ENCODE data around the gene FBXW7. TPM values are rescaled to one million over a fixed set of nuclear protein-coding genes. Genes with fewer than 3 reads are reported as not detected.

FBXW7 gene
- total and polyA plus RNA-seq, 4 donors, result 7.6 to 82.1 (median 20.6) TPM

- H3K4me1 ChIP-seq (ENCODE audit: control insufficient read depth in 5 of 5, insufficient read depth in 5 of 5, low read length in 5 of 5), result peaks cover 0 to 5% (median 0%) of the 10 kb centered on the region in 5 donors
- no peak overlapping the region for H3K4me3 ChIP-seq
- H3K9me3 ChIP-seq (ENCODE audit: control insufficient read depth in 4 of 4, insufficient read depth in 3 of 4, low read length in 3 of 4), result no peaks in the 10 kb centered on the region
- 86 to 91% methylated on average over 9 of the region's 9 CpGs for WGBS, 2 donors
- no peak for ATAC-seq (ENCODE audit: insufficient read depth, low FRiP score)
- no peak overlapping the region for H3K27ac ChIP-seq (ENCODE audit: low read depth in 1 of 2, low read length in 1 of 2)
- no peak for DNase-seq
- no peaks in the 10 kb centered on the region for H3K27me3 ChIP-seq (ENCODE audit: control insufficient read depth in 3 of 3, insufficient read depth in 3 of 3, low read length in 2 of 3)
- no peak overlapping the region for H3K9ac ChIP-seq (ENCODE audit: insufficient read depth in 1 of 2, low read length in 2 of 2)
- no peaks in the 10 kb centered on the region for H3K36me3 ChIP-seq (ENCODE audit: control insufficient read depth in 4 of 4, insufficient read depth in 4 of 4, low read length in 4 of 4)
- TF ChIP-seq, protein P1, sequence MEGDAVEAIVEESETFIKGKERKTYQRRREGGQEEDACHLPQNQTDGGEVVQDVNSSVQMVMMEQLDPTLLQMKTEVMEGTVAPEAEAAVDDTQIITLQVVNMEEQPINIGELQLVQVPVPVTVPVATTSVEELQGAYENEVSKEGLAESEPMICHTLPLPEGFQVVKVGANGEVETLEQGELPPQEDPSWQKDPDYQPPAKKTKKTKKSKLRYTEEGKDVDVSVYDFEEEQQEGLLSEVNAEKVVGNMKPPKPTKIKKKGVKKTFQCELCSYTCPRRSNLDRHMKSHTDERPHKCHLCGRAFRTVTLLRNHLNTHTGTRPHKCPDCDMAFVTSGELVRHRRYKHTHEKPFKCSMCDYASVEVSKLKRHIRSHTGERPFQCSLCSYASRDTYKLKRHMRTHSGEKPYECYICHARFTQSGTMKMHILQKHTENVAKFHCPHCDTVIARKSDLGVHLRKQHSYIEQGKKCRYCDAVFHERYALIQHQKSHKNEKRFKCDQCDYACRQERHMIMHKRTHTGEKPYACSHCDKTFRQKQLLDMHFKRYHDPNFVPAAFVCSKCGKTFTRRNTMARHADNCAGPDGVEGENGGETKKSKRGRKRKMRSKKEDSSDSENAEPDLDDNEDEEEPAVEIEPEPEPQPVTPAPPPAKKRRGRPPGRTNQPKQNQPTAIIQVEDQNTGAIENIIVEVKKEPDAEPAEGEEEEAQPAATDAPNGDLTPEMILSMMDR (IDR thresholded peaks at IDR 0.05; ENCODE audit: control extremely low read depth, extremely low read depth), result no peak
These were observed 176.5 kb downstream of the FBXW7 start for GRCh38 chr4:152359208-152360044.

DNA sequence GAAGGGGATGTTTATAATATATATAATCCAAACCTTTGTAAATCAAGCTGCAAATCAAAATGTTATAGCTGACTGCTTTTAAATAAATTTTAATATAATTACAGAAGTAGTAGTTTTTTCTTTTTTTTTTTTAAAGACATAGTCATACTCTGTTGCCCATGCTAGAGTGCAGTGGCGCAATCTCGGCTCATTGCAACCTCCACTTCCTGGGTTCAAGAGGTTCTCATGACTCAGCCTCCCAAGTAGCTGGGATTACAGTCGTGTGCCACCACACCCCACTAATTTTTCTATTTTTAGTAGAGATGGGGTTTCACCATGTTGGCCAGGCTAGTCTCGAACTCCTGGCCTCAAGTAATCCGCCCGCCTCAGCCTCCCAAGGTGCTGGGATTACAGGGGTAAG, 178.7 kb downstream of the FBXW7 start:
- no peak for ATAC-seq (ENCODE audit: insufficient read depth, low FRiP score)
- TF ChIP-seq, protein P1 (IDR thresholded peaks at IDR 0.05; ENCODE audit: control extremely low read depth, extremely low read depth), result no peak
- 68 to 75% methylated on average over 6 of the region's 6 CpGs for WGBS, 2 donors
- Histone ChIP-seq H3K36me3 (ENCODE audit: control insufficient read depth in 4 of 4, insufficient read depth in 4 of 4, low read length in 4 of 4) (no peaks in the 10 kb centered on the region), H3K27ac (ENCODE audit: low read depth in 1 of 2, low read length in 1 of 2) (no peak overlapping the region), H3K9ac (ENCODE audit: insufficient read depth in 1 of 2, low read length in 2 of 2) (no peak overlapping the region), H3K4me1 (ENCODE audit: control insufficient read depth in 5 of 5, insufficient read depth in 5 of 5, low read length in 5 of 5) (peaks cover 0 to under 1% (median 0%) of the 10 kb centered on the region in 5 donors), H3K27me3 (ENCODE audit: control insufficient read depth in 3 of 3, insufficient read depth in 3 of 3, low read length in 2 of 3) (no peaks in the 10 kb centered on the region), H3K4me3 (no peak overlapping the region), H3K9me3 (ENCODE audit: control insufficient read depth in 4 of 4, insufficient read depth in 3 of 4, low read length in 3 of 4) (no peaks in the 10 kb centered on the region)
- no peak for DNase-seq

GRCh38 chr4:152356428-152357034, 179.4 kb downstream of the FBXW7 start:
- TF ChIP-seq, protein P1 (IDR thresholded peaks at IDR 0.05; ENCODE audit: control extremely low read depth, extremely low read depth), result no peak
- Histone ChIP-seq H3K36me3 (ENCODE audit: control insufficient read depth in 4 of 4, insufficient read depth in 4 of 4, low read length in 4 of 4) (no peaks in the 10 kb centered on the region), H3K27me3 (ENCODE audit: control insufficient read depth in 3 of 3, insufficient read depth in 3 of 3, low read length in 2 of 3) (no peaks in the 10 kb centered on the region), H3K4me1 (ENCODE audit: control insufficient read depth in 5 of 5, insufficient read depth in 5 of 5, low read length in 5 of 5) (peaks cover 0 to 5% (median 0%) of the 10 kb centered on the region in 5 donors), H3K9me3 (ENCODE audit: control insufficient read depth in 4 of 4, insufficient read depth in 3 of 4, low read length in 3 of 4) (no peaks in the 10 kb centered on the region), H3K27ac (ENCODE audit: low read depth in 1 of 2, low read length in 1 of 2) (peak overlapping the region in 1 of 2 donors; percentile 2), H3K9ac (ENCODE audit: insufficient read depth in 1 of 2, low read length in 2 of 2) (no peak overlapping the region), H3K4me3 (no peak overlapping the region)
- no peak for ATAC-seq (ENCODE audit: insufficient read depth, low FRiP score)
- 90 to 96% methylated on average over 1 of the region's 1 CpG for WGBS, 2 donors
- peak in 1 of 3 donors; percentile 7 for DNase-seq

Measured in lung (tissue), 12 donors.